HFFc6 (cell line): ENCODE data around the gene TMEM179. TPM values are rescaled to one million over a fixed set of nuclear protein-coding genes. Genes with fewer than 3 reads are reported as not detected.

Experiments
- DNase-seq: peaks from one replicate; pipeline ENCODE4 v3.0.0-alpha.2; 2018
- H3K27ac Mint-ChIP-seq: 2 replicates; pipeline ENCODE4 v1.8.0; 2020; ENCODE audit warnings: mild to moderate bottlenecking, mixed read lengths
- H3K27me3 Mint-ChIP-seq: 2 replicates; pipeline ENCODE4 v1.8.0; 2021; ENCODE audit warnings: mild to moderate bottlenecking, moderate library complexity, mixed read lengths; ENCODE audit not compliant: insufficient read depth
- H3K36me3 Mint-ChIP-seq: 2 replicates; pipeline ENCODE4 v1.8.0; 2021; ENCODE audit warnings: low read depth, mixed read lengths
- H3K4me1 Mint-ChIP-seq: 2 replicates; pipeline ENCODE4 v1.8.0; 2020; ENCODE audit warnings: low read depth, mixed read lengths
- H3K4me3 Mint-ChIP-seq: 2 replicates; pipeline ENCODE4 v1.8.0; 2020; ENCODE audit warnings: mild to moderate bottlenecking, moderate library complexity, mixed read lengths
- H3K9me3 Mint-ChIP-seq: 2 replicates; pipeline ENCODE4 v1.8.0; 2020; ENCODE audit warnings: mild to moderate bottlenecking, mixed read lengths
- total RNA-seq, 6 experiments: library from RNA; stranded (reverse); fragmentation: NEBNext Ultra II Directional; extraction: Animal tissue kit (Norgen Biotek cat#: 25700); gene quantifications; 2 replicates in 1 of 6; 3 replicates in 5 of 6; pipeline ENCODE4 v1.2.3, GENCODE V29; 2021
- TF ChIP-seq, protein P1 (sequence below): fragments of 200-600 bp; sonication (generic); IDR thresholded peaks from 2 replicates; pipeline ENCODE4 v1.5.0; 2021; ENCODE audit warnings: antibody characterized with exemption, mild to moderate bottlenecking

TMEM179 gene
- total RNA-seq, 6 experiments from 2014 or later: not detected

GRCh38 chr14:104644091-104644635 is 39.6 kb upstream of the TMEM179 start:
- Mint-ChIP-seq H3K9me3 (peaks cover 13% of the 10 kb centered on the region), H3K4me3 (no peak overlapping the region), H3K27ac (no peak overlapping the region), H3K36me3 (peaks cover 4% of the 10 kb centered on the region; the same call in 1 of the 2 replicates), H3K4me1 (peaks cover 5% of the 10 kb centered on the region; the same call in 1 of the 2 replicates), H3K27me3 (peaks cover 27% of the 10 kb centered on the region)
- TF ChIP-seq, protein P1, sequence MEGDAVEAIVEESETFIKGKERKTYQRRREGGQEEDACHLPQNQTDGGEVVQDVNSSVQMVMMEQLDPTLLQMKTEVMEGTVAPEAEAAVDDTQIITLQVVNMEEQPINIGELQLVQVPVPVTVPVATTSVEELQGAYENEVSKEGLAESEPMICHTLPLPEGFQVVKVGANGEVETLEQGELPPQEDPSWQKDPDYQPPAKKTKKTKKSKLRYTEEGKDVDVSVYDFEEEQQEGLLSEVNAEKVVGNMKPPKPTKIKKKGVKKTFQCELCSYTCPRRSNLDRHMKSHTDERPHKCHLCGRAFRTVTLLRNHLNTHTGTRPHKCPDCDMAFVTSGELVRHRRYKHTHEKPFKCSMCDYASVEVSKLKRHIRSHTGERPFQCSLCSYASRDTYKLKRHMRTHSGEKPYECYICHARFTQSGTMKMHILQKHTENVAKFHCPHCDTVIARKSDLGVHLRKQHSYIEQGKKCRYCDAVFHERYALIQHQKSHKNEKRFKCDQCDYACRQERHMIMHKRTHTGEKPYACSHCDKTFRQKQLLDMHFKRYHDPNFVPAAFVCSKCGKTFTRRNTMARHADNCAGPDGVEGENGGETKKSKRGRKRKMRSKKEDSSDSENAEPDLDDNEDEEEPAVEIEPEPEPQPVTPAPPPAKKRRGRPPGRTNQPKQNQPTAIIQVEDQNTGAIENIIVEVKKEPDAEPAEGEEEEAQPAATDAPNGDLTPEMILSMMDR: no peak
- DNase-seq: no peak

DNA sequence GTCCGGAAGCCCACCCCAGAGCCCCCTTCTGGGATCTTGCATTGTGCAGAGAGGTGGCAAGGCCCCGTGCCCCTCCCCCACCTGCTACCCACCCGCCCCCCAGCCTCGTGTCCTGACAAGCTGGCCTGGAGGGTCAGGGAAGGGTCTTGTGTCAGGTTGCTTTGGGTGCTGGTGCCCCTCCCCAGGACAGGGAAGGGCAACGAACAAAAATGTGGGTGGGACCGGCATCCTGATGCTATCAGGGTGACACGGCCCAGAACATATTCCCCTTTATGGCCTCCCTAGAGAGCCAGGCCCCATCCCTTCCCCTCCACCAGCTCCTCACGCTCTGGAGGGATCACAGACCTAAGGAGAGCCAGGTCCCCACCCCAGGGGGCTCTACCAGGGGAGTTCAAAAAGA is 38.7 kb upstream of the TMEM179 start:
- no peak for DNase-seq
- peaks cover 23% of the 10 kb centered on the region for H3K27me3 Mint-ChIP-seq
- H3K9me3 Mint-ChIP-seq: peaks cover 13% of the 10 kb centered on the region
- peaks cover 4% of the 10 kb centered on the region; the same call in 1 of the 2 replicates for H3K36me3 Mint-ChIP-seq
- peaks cover 5% of the 10 kb centered on the region; the same call in 1 of the 2 replicates for H3K4me1 Mint-ChIP-seq
- no peak overlapping the region for H3K4me3 Mint-ChIP-seq
- H3K27ac Mint-ChIP-seq: no peak overlapping the region
- TF ChIP-seq, protein P1: no peak

GRCh38 chr14:104642540-104642868 is 37.9 kb upstream of the TMEM179 start:
- peaks cover 23% of the 10 kb centered on the region for H3K27me3 Mint-ChIP-seq
- no peak overlapping the region for H3K27ac Mint-ChIP-seq
- TF ChIP-seq, protein P1: no peak
- peaks cover 5% of the 10 kb centered on the region; the same call in 1 of the 2 replicates for H3K4me1 Mint-ChIP-seq
- peaks cover 13% of the 10 kb centered on the region for H3K9me3 Mint-ChIP-seq
- no peak for DNase-seq
- no peak overlapping the region for H3K4me3 Mint-ChIP-seq
- H3K36me3 Mint-ChIP-seq: peaks cover 4% of the 10 kb centered on the region; the same call in 1 of the 2 replicates

DNA sequence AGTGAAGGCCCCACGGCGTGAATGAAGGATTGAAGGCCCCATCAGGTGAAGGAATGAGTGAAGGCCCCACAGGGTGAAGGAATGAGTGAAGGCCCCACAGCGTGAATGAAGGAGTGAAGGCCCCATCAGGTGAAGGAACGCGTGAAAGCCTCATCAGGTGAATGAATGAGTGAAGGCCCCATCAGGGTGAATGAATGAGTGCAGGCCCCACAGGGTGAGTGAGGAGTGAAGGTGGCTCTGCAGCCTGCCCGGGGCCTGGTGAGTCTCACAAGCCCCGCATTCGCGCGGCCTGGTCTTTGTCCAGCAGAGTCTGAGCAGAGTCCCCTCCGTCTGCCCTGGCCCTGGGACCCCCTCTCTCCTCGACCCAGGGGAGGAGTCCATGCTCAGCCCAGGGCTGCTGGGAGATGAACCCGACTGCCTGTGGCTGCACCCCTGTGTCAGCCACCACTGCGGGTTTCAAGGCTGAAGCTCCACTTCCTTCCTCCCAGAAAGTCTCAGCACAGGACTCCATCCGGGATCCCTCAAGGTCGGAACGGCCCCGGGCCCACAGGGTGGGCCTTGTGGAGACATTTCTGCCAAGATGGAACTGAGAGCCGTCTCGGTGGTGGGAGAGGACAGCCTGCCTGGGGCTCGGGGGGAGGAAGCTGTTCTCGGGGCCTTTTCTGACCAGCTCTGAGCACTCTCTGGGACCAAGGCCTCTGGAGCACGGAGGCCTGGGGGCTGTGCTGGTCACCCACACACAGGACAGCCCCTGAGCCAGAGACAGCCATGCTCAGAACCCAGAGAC is 37.4 kb upstream of the TMEM179 start:
- peaks cover 4% of the 10 kb centered on the region; the same call in 1 of the 2 replicates for H3K36me3 Mint-ChIP-seq
- no peak overlapping the region for H3K4me3 Mint-ChIP-seq
- H3K4me1 Mint-ChIP-seq: peaks cover 5% of the 10 kb centered on the region; the same call in 1 of the 2 replicates
- no peak for DNase-seq
- no peak overlapping the region for H3K27ac Mint-ChIP-seq
- peaks cover 13% of the 10 kb centered on the region for H3K9me3 Mint-ChIP-seq
- TF ChIP-seq, protein P1: no peak
- peaks cover 19% of the 10 kb centered on the region for H3K27me3 Mint-ChIP-seq

- Mint-ChIP-seq H3K4me3 (no peak overlapping the region), H3K36me3 (peaks cover 4% of the 10 kb centered on the region; the same call in 1 of the 2 replicates), H3K27ac (no peak overlapping the region), H3K4me1 (peaks cover 5% of the 10 kb centered on the region; the same call in 1 of the 2 replicates), H3K9me3 (peaks cover 10% of the 10 kb centered on the region), H3K27me3 (peaks cover 12% of the 10 kb centered on the region)
- no peak for DNase-seq
- TF ChIP-seq, protein P1: no peak
These were observed 36.1 kb upstream of the TMEM179 start for GRCh38 chr14:104640681-104641080.
